Chondrocyte (in vitro differentiated cells): ENCODE data around the gene APOBEC3G. TPM values are rescaled to one million over a fixed set of nuclear protein-coding genes. Genes with fewer than 3 reads are reported as not detected.

Experiments
- DNase-seq: peaks from one replicate; pipeline ENCODE4 v3.0.0; 2021; ENCODE audit warnings: mixed read lengths, low spot score
- H3K27ac Mint-ChIP-seq: one replicate; pipeline ENCODE4 v1.8.0; 2021; ENCODE audit warnings: mild to moderate bottlenecking, moderate library complexity, mixed read lengths; ENCODE audit not compliant: unreplicated experiment
- H3K27me3 Mint-ChIP-seq: 2 replicates; pipeline ENCODE4 v1.8.0; 2021; ENCODE audit warnings: low read depth, mixed read lengths
- H3K36me3 Mint-ChIP-seq: 2 replicates; pipeline ENCODE4 v1.8.0; 2021; ENCODE audit warnings: low read depth, mixed read lengths
- H3K4me1 Mint-ChIP-seq: 2 replicates; pipeline ENCODE4 v1.8.0; 2021; ENCODE audit warnings: low read depth, mild to moderate bottlenecking, mixed read lengths
- H3K4me3 Mint-ChIP-seq: one replicate; pipeline ENCODE4 v1.8.0; 2021; ENCODE audit warnings: mild to moderate bottlenecking, moderate library complexity, mixed read lengths; ENCODE audit not compliant: unreplicated experiment
- H3K9me3 Mint-ChIP-seq: 2 replicates; pipeline ENCODE4 v1.8.0; 2021; ENCODE audit warnings: low read depth, mixed read lengths
- CTCF ChIP-seq: fragments of 200-600 bp; sonication (generic); IDR thresholded peaks from 2 replicates; pipeline ENCODE4 v1.5.0; 2021; ENCODE audit warnings: antibody characterized with exemption, mild to moderate bottlenecking, moderate library complexity
- total RNA-seq: library from RNA; stranded (reverse); gene quantifications from 3 replicates; pipeline ENCODE4 v1.2.1, GENCODE V29; 2021

APOBEC3G gene
- total RNA-seq, 1 donor from 2014 or later: 0.87 TPM

GRCh38 chr22:39136317-39136716, 59.2 kb downstream of the APOBEC3G start:
- peak; percentile 65 for DNase-seq
- peaks cover 4% of the 10 kb centered on the region for H3K4me1 Mint-ChIP-seq
- no peak overlapping the region for H3K4me3 Mint-ChIP-seq
- no peaks in the 10 kb centered on the region for H3K27me3 Mint-ChIP-seq
- no peaks in the 10 kb centered on the region for H3K9me3 Mint-ChIP-seq
- no peak for TF ChIP-seq CTCF
- H3K36me3 Mint-ChIP-seq: no peaks in the 10 kb centered on the region
- no peak overlapping the region for H3K27ac Mint-ChIP-seq

Other genes starting within 250 kb of the APOBEC3G start
- gene NPTXR, start 233.2 kb upstream of the APOBEC3G start, total RNA-seq: 23.4 to 37.5 TPM (median 35.0 TPM) in 3 replicates
- gene CBX6, start 205.1 kb upstream of the APOBEC3G start, total RNA-seq: 80.1 to 110 TPM (median 82.9 TPM) in 3 replicates
- not detected in 3 replicates for gene APOBEC3A, start 119.7 kb upstream of the APOBEC3G start, total RNA-seq
- gene APOBEC3B, start 94.9 kb upstream of the APOBEC3G start, total RNA-seq: 1.5 to 2.9 TPM (median 2.4 TPM) in 3 replicates
- gene APOBEC3C, start 63.0 kb upstream of the APOBEC3G start, total RNA-seq: 17.2 to 22.3 TPM (median 21.3 TPM) in 3 replicates
- gene APOBEC3D, start 56.1 kb upstream of the APOBEC3G start, total RNA-seq: 0.37 to 0.79 TPM (median 0.44 TPM) in 3 replicates
- 5.3 to 8.3 TPM (median 6.5 TPM) in 3 replicates for gene APOBEC3F, start 36.4 kb upstream of the APOBEC3G start, total RNA-seq
- gene APOBEC3H, start 20.0 kb downstream of the APOBEC3G start, total RNA-seq: not detected in 3 replicates
- gene CBX7, start 75.4 kb downstream of the APOBEC3G start, total RNA-seq: 3.6 to 6.9 TPM (median 4.7 TPM) in 3 replicates
- gene PDGFB, start 167.7 kb downstream of the APOBEC3G start, total RNA-seq: 10.5 to 16.9 TPM (median 16.5 TPM) in 3 replicates
- 1,302 to 1,415 TPM (median 1,326 TPM) in 3 replicates for gene RPL3, start 242.3 kb downstream of the APOBEC3G start, total RNA-seq